ENCODE measurements around the gene ESR1.

DNA sequence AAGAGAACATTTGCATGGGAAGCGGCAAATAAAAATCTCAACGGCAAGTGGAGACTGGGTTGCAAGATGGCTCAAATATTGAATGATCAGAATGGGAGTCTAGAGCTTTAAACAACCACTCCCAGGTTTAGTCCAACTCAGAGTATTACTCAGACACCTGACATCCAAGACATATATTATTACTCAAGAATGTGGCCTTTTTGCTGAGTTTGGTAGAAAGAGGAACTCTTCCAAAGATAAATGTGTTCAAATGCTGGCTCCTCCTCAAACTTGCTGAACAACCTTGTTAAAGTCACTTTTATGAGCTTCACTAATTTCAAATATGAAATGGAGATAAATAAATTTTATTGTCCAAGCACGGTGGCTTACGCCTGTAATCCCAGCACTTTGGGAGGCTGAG is 77.8 kb downstream of the ESR1 start:
- TF ChIP-seq ZNF274 (IDR thresholded peaks at IDR 0.05; ENCODE audit: low read depth, low read length) (no peak), YY1 (IDR thresholded peaks at IDR 0.05; ENCODE audit: insufficient read depth, insufficient read length) (no peak)
